Suppressor macrophage treated with lipopolysaccharide for 4 hours (primary cell): ENCODE results near the gene MADD.
"Not testable (repeated sequence)": the region's sequence is repeated elsewhere in the genome, so short reads cannot be mapped to it uniquely, and the experiment has no call there.

Experiments
- DNase-seq: peaks from one replicate; pipeline ENCODE4 v3.0.0-alpha.2; 2020

The MADD gene

GRCh38 chr11:47326198-47326597 lies 56.3 kb downstream of the MADD start:
- DNase-seq: no peak

- no peak for DNase-seq
These were observed 57.1 kb downstream of the MADD start for GRCh38 chr11:47327025-47327424.

GRCh38 chr11:47327949-47328348 lies 58.0 kb downstream of the MADD start:
- DNase-seq: no peak

GRCh38 chr11:47328449-47329390 lies 58.8 kb downstream of the MADD start:
- DNase-seq: peak; percentile 60

- no peak for DNase-seq
These were observed 59.6 kb downstream of the MADD start for GRCh38 chr11:47329431-47329986.

GRCh38 chr11:47329987-47330931 lies 60.3 kb downstream of the MADD start:
- DNase-seq: no peak

GRCh38 chr11:47331454-47332302 lies 61.7 kb downstream of the MADD start:
- DNase-seq: no peak

GRCh38 chr11:47332303-47332711 lies 62.4 kb downstream of the MADD start:
- no peak for DNase-seq

GRCh38 chr11:47332791-47333525 lies 63.0 kb downstream of the MADD start:
- DNase-seq: no peak

GRCh38 chr11:47333526-47333845 lies 63.6 kb downstream of the MADD start:
- no peak for DNase-seq

GRCh38 chr11:47333886-47334443 lies 64.0 kb downstream of the MADD start:
- DNase-seq: no peak

- not testable (repeated sequence) for DNase-seq
These were observed 64.9 kb downstream of the MADD start for GRCh38 chr11:47334699-47335411.

GRCh38 chr11:47335733-47336132 lies 65.8 kb downstream of the MADD start:
- DNase-seq: no peak

- no peak for DNase-seq
These were observed 66.7 kb downstream of the MADD start for GRCh38 chr11:47336595-47336994.

GRCh38 chr11:47337229-47337924 lies 67.4 kb downstream of the MADD start:
- no peak for DNase-seq

- no peak for DNase-seq
These were observed 68.7 kb downstream of the MADD start for GRCh38 chr11:47338396-47339241.

- no peak for DNase-seq
These were observed 70.1 kb downstream of the MADD start for GRCh38 chr11:47340010-47340409.

GRCh38 chr11:47340980-47341775 lies 71.2 kb downstream of the MADD start:
- no peak for DNase-seq
